HepG2 (cell line): ENCODE data around the gene EPHA2.

Experiments
- CHD2 ChIP-seq: IDR thresholded peaks from 2 replicates; pipeline ENCODE4 v1.6.1; 2011; ENCODE audit warnings: low read depth, low read length, improper control_type of control experiment
- CREM ChIP-seq, 2 experiments: sonication (generic) in 1 of 2; formaldehyde crosslinking in 1 of 2; IDR thresholded peaks; 2 replicates each; pipeline versions ENCODE4 v1.4.0 to v1.6.1; 2016 to 2020; ENCODE audit warnings: antibody characterized with exemption in 1 of 2, mild to moderate bottlenecking in 1 of 2, missing genetic modification reagents in 1 of 2
- MAZ ChIP-seq, 2 experiments: sonication (generic) in 1 of 2; formaldehyde crosslinking in 1 of 2; IDR thresholded peaks; 2 replicates each; pipeline versions ENCODE4 v1.5.0 to v1.6.1; 2012 to 2020; ENCODE audit warnings: low read depth in 2 of 2, mild to moderate bottlenecking in 2 of 2, borderline replicate concordance in 1 of 2, improper control_type of control experiment in 1 of 2, low read length in 1 of 2, missing genetic modification reagents in 1 of 2, moderate library complexity in 1 of 2
- PAX8 ChIP-seq: sonication (generic); formaldehyde crosslinking; IDR thresholded peaks from 2 replicates; pipeline ENCODE4 v1.8.0; 2022; ENCODE audit warnings: mild to moderate bottlenecking, missing genetic modification reagents, borderline replicate concordance
- PHB2 ChIP-seq: fragments of 450-650 bp; IDR thresholded peaks from 2 replicates; pipeline ENCODE4 v1.6.1; 2018; ENCODE audit not compliant: partially characterized antibody
- POLR2A ChIP-seq, 2 experiments: IDR thresholded peaks; 2 replicates each; pipeline ENCODE4 v1.6.1; 2011; ENCODE audit warnings: low read depth in 2 of 2, low read length in 2 of 2, mild to moderate bottlenecking in 1 of 2, moderate library complexity in 1 of 2; ENCODE audit not compliant: insufficient read depth in 1 of 2
- SAFB2 ChIP-seq: sonication (generic); formaldehyde crosslinking; IDR thresholded peaks from 2 replicates; pipeline ENCODE4 v1.5.1; 2020; ENCODE audit warnings: missing genetic modification reagents, low read depth, mild to moderate bottlenecking, borderline replicate concordance
- TOE1 ChIP-seq: sonication (generic); formaldehyde crosslinking; IDR thresholded peaks from 2 replicates; pipeline ENCODE4 v1.4.0; 2020; ENCODE audit warnings: mild to moderate bottlenecking, missing genetic modification reagents
- ZNF274 ChIP-seq: sonication (generic); formaldehyde crosslinking; IDR thresholded peaks from 2 replicates; pipeline ENCODE4 v1.5.1; 2020; ENCODE audit warnings: mild to moderate bottlenecking, missing genetic modification reagents
- ZNF543 ChIP-seq: sonication (generic); formaldehyde crosslinking; IDR thresholded peaks from 2 replicates; pipeline ENCODE4 v1.4.0; 2020; ENCODE audit warnings: mild to moderate bottlenecking, missing genetic modification reagents
- TF ChIP-seq, protein P1 (sequence below): IDR thresholded peaks from 2 replicates; pipeline ENCODE4 v1.6.1; 2016; ENCODE audit warnings: low read depth, control low read depth

- TF ChIP-seq CREM (IDR thresholded peaks at IDR 0.05) (no peak), CREM (CRISPR knock-in tag; IDR thresholded peaks at IDR 0.05) (no peak), SAFB2 (CRISPR knock-in tag) (no peak), PHB2 (no peak), PAX8 (no peak), ZNF274 (CRISPR knock-in tag) (no peak), ZNF543 (no peak), TOE1 (CRISPR knock-in tag) (no peak), MAZ (IDR thresholded peaks at IDR 0.05; ENCODE audit: borderline replicate concordance, low read depth, low read length) (no peak), MAZ (CRISPR knock-in tag; IDR thresholded peaks at IDR 0.05; ENCODE audit: low read depth) (no peak), CHD2 (no peak), POLR2A (IDR thresholded peaks at IDR 0.05; ENCODE audit: insufficient read depth in 1 of 2, low read depth in 2 of 2, low read length in 2 of 2) (no peak)
- TF ChIP-seq, protein P1, sequence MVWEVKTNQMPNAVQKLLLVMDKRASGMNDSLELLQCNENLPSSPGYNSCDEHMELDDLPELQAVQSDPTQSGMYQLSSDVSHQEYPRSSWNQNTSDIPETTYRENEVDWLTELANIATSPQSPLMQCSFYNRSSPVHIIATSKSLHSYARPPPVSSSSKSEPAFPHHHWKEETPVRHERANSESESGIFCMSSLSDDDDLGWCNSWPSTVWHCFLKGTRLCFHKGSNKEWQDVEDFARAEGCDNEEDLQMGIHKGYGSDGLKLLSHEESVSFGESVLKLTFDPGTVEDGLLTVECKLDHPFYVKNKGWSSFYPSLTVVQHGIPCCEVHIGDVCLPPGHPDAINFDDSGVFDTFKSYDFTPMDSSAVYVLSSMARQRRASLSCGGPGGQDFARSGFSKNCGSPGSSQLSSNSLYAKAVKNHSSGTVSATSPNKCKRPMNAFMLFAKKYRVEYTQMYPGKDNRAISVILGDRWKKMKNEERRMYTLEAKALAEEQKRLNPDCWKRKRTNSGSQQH (CRISPR knock-in tag): no peak
Measured at GRCh38 chr1:16122350-16122881, 33.5 kb downstream of the EPHA2 start.
